ENCODE results near the gene EGR4. TPM values are rescaled to one million over a fixed set of nuclear protein-coding genes. Genes with fewer than 3 reads are reported as not detected.

EGR4 gene
- total and polyA plus RNA-seq, 8 donors: 0.05 to 0.31 TPM; not detected in 6

DNA sequence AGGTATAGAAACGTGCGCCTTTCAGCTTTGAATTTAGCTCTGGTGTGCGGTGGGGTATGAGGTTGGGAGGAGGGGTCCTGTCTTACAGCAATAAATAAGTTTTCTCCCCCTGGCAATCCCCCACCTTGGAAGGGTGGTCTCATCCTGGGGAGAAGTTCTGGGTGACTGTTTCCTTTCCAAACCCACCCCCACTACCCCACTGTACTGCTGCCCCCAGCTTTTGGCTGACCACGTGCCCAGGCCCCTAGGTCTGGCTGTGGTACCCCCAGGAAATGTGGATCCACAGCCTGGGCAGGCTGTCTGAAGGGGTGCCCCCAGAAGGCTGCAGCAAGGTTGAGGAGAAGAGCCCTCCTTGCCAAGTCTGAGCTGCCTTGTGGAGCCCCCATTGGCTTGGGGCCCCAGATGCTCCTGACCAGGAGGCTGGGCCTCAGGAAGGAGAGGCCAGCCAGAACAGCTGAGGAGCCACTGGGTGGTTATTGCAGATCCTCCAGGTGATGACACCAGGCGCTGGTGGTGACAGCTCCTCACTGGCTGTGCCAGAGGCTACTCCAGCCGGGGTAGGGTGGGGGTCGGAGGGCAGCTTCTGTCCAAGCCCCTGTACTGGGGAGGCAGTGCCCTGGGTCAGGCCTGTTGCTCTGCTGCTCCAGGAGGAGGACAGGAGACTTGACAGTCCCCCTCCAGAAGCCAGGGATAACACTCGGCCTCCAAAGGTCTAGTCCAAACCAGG lies 35.0 kb downstream of the EGR4 start:
- TF ChIP-seq EP300 (IDR thresholded peaks at IDR 0.05): no peak
- TF ChIP-seq POLR2A (IDR thresholded peaks at IDR 0.05): no peak
- no peak for TF ChIP-seq CTCF (IDR thresholded peaks at IDR 0.05)
- no peak for TF ChIP-seq POLR2AphosphoS5 (IDR thresholded peaks at IDR 0.05)
- H3K27ac ChIP-seq: no peak overlapping the region
- no peak for DNase-seq
- 81 to 93% (median 84%) methylated on average over 5 to 8 of the region's 8 CpGs for WGBS, 5 donors
- no peaks in the 10 kb centered on the region for H3K27me3 ChIP-seq
- no peaks in the 10 kb centered on the region for H3K9me3 ChIP-seq
- H3K4me3 ChIP-seq: no peak overlapping the region
- H3K4me1 ChIP-seq: no peaks in the 10 kb centered on the region
- intact Hi-C loops (cut with DNase I; ENCODE audit: low total_unique reads): no loop called here
- H3K36me3 ChIP-seq: peaks cover 0 to 25% (median 23%) of the 10 kb centered on the region in 4 donors

DNA sequence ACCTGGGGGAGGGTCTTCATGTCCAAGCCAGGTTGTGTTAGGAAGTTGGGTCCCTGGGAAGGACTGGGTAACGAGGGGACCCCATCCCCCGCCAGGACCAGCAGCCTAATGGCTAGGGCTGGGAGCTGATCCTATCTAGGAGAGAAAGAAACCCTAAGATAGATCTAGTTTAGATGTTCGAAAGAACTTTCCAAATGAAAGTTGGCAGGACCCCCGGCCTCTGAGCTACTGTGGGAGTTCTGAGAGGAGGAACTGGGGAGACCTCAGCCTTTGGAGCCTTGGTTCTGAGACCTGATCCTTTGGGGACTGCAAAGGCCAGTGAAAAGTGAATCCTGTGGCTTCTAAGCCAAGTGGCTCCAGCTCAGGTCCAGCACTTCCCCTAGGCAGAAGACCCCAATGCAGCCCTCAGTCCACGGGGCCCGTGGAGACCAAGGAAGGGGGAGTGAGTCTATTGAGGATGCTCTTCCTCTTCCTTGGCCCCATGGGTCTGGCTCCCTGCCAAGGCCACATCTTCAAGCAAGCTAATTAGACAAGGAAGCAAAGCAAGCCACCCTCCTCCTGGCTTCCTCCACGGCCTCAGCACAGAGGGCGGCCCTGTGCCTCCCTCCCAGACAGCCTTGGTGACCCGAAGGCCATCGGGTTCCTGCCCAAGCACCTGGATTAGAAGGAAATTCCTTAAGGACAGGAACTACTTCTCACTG lies 35.8 kb downstream of the EGR4 start:
- WGBS, 5 donors: 66 to 72% (median 70%) methylated on average over 10 of the region's 10 CpGs
- no peak for DNase-seq
- Histone ChIP-seq H3K4me3 (no peak overlapping the region), H3K27me3 (no peaks in the 10 kb centered on the region), H3K27ac (no peak overlapping the region), H3K9me3 (no peaks in the 10 kb centered on the region), H3K4me1 (no peaks in the 10 kb centered on the region), H3K36me3 (peaks cover 8 to 33% (median 29%) of the 10 kb centered on the region in 4 donors)
- TF ChIP-seq CTCF (IDR thresholded peaks at IDR 0.05) (no peak), POLR2A (IDR thresholded peaks at IDR 0.05) (no peak), POLR2AphosphoS5 (IDR thresholded peaks at IDR 0.05) (no peak), EP300 (IDR thresholded peaks at IDR 0.05) (no peak)
- intact Hi-C loops (cut with DNase I; ENCODE audit: low total_unique reads): no loop called here

DNA sequence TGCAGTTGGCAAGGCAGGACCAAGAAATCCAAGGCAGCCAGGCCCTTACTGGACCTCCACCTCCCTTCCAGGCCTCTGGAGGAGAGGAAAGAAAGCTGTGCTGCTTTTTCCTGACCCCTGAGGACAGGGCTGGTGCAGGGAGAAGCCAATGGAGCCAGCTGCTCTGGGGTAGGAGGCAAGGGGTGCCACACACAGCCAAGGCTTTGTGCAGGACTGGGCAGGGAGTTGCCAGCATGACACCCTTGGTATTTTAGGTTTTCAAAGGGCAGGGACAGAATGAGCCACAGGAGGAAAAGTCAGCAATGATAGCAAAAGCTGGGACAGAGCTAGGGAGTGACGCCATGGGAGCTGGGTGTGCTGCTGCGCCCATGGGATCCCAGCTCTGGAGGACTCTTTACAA lies 36.3 kb downstream of the EGR4 start:
- H3K36me3 ChIP-seq: peaks cover 11 to 38% (median 35%) of the 10 kb centered on the region in 4 donors
- H3K9me3 ChIP-seq: no peaks in the 10 kb centered on the region
- intact Hi-C loops (cut with DNase I; ENCODE audit: low total_unique reads): no loop called here
- 78 to 94% (median 94%) methylated on average over 2 of the region's 2 CpGs for WGBS, 5 donors
- H3K27me3 ChIP-seq: no peaks in the 10 kb centered on the region
- H3K27ac ChIP-seq: no peak overlapping the region
- TF ChIP-seq POLR2A (IDR thresholded peaks at IDR 0.05) (no peak), EP300 (IDR thresholded peaks at IDR 0.05) (no peak), CTCF (IDR thresholded peaks at IDR 0.05) (no peak), POLR2AphosphoS5 (IDR thresholded peaks at IDR 0.05) (no peak)
- DNase-seq: no peak
- H3K4me1 ChIP-seq: no peaks in the 10 kb centered on the region
- H3K4me3 ChIP-seq: no peak overlapping the region

DNA sequence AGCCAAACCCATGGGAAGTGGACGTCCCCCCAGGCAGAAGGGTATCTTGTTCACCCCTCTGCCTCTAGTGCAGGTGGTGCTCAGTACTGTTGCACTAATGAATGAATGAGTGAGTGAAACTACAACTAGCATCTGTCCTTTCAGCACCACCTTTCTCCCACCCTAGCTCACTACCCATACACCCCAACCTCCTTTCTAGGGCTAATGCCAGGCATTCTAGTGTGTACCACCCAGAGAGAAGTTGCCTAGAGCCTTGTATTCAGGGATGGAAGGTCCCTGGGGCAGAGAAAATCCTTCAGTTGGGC lies 36.8 kb downstream of the EGR4 start:
- no peak overlapping the region for H3K27ac ChIP-seq
- intact Hi-C loops (cut with DNase I; ENCODE audit: low total_unique reads): no loop called here

More for the DNA sequence above, 36.8 kb downstream of the EGR4 start:
- H3K9me3 ChIP-seq: no peaks in the 10 kb centered on the region
- peaks cover 16 to 43% (median 39%) of the 10 kb centered on the region in 4 donors for H3K36me3 ChIP-seq
- no peak for DNase-seq
- H3K27me3 ChIP-seq: no peaks in the 10 kb centered on the region
- TF ChIP-seq POLR2AphosphoS5 (IDR thresholded peaks at IDR 0.05) (no peak), CTCF (IDR thresholded peaks at IDR 0.05) (no peak), EP300 (IDR thresholded peaks at IDR 0.05) (no peak), POLR2A (IDR thresholded peaks at IDR 0.05) (no peak)
- no peak overlapping the region for H3K4me3 ChIP-seq
- 20 to 88% (median 80%) methylated on average over 1 of the region's 1 CpG for WGBS, 5 donors
- no peaks in the 10 kb centered on the region for H3K4me1 ChIP-seq
